Panc1 (cell line): ENCODE results near the gene KIF21B. TPM values are rescaled to one million over a fixed set of nuclear protein-coding genes. Genes with fewer than 3 reads are reported as not detected.

ENCODE experiments used
- ATAC-seq: fragments of 200-7000 bp; cut with Tn5 transposase; 2 replicates; pipeline ENCODE4 v1.9.1; 2020; ENCODE audit warnings: mild to moderate bottlenecking, moderate library complexity
- Bru-seq: library from RNA; stranded (reverse); fragments of 400-500 nt; gene quantifications from one replicate; lab custom pipeline; 2021; lab: Mats Ljungman, UMichigan
- BruChase-seq, 2 experiments: library from RNA; stranded (reverse); fragments of 400-500 nt; gene quantifications; one replicate each; lab custom pipeline; 2021; lab: Mats Ljungman, UMichigan
- BruUV-seq: library from RNA; stranded (reverse); fragments of 400-500 nt; replicated peaks from 2 replicates; lab custom pipeline; 2021; lab: Mats Ljungman, UMichigan
- CTCF ChIA-PET: fragments of 300-600 bp; sonication (Branson Sonifier 250); formaldehyde crosslinking; loops from one replicate; lab custom pipeline; 2022; ENCODE audit warnings: antibody characterized with exemption; lab: Charles Lee
- POLR2A ChIA-PET: fragments of 300-600 bp; sonication (Branson Sonifier 250); formaldehyde crosslinking; loops from one replicate; lab custom pipeline; 2022; ENCODE audit warnings: antibody characterized with exemption; lab: Charles Lee
- DNase-seq: peaks from one replicate; pipeline ENCODE4 v3.0.0-alpha.2; 2010; ENCODE audit warnings: low read depth, low spot score
- H3K27ac ChIP-seq: 2 replicates; pipeline ENCODE4 v1.5.1; 2011; ENCODE audit warnings: mild to moderate bottlenecking, low read length, inconsistent platforms
- H3K27me3 ChIP-seq: fragments of 200-500 bp; sonication (Bioruptor generic); 2 replicates; pipeline ENCODE4 v1.6.0; 2014; ENCODE audit warnings: low read length, inconsistent platforms; ENCODE audit not compliant: control insufficient read depth, insufficient read depth
- H3K36me3 ChIP-seq: fragments of 200-500 bp; sonication (Bioruptor generic); 2 replicates; pipeline ENCODE4 v1.5.1; 2014; ENCODE audit warnings: inconsistent platforms, mild to moderate bottlenecking, low read length, moderate library complexity; ENCODE audit not compliant: control insufficient read depth, insufficient read depth
- H3K4me1 ChIP-seq: 2 replicates; pipeline ENCODE4 v1.5.1; 2011; ENCODE audit warnings: inconsistent platforms, mild to moderate bottlenecking, low read length, moderate library complexity; ENCODE audit not compliant: control insufficient read depth, insufficient read depth
- H3K4me3 ChIP-seq, 2 experiments: 2 replicates each; pipeline ENCODE4 v1.5.1; 2011 to 2012; ENCODE audit warnings: low read depth in 2 of 2, low read length in 2 of 2, mild to moderate bottlenecking in 2 of 2, inconsistent platforms in 1 of 2, moderate library complexity in 1 of 2
- H3K9me3 ChIP-seq: fragments of 200-500 bp; sonication (Bioruptor generic); 2 replicates; pipeline ENCODE4 v1.5.1; 2014; ENCODE audit warnings: low read depth, mild to moderate bottlenecking, inconsistent platforms, low read length, moderate library complexity; ENCODE audit not compliant: control insufficient read depth, insufficient read depth
- CTCF ChIP-seq: fragments of 450-650 bp; IDR thresholded peaks from 2 replicates; pipeline ENCODE4 v1.5.1; 2017; ENCODE audit warnings: mild to moderate bottlenecking
- POLR2AphosphoS5 ChIP-seq: IDR thresholded peaks from 2 replicates; pipeline ENCODE4 v1.6.1; 2012; ENCODE audit warnings: mild to moderate bottlenecking, low read depth, low read length, moderate library complexity
- REST ChIP-seq, 2 experiments: IDR thresholded peaks; 2 replicates each; pipeline ENCODE4 v1.6.1; 2011 to 2012; ENCODE audit warnings: low read depth in 2 of 2, control low read depth in 1 of 2, low read length in 1 of 2, mild to moderate bottlenecking in 1 of 2, moderate library complexity in 1 of 2; ENCODE audit not compliant: insufficient read depth in 1 of 2
- SIN3A ChIP-seq: IDR thresholded peaks from 2 replicates; pipeline ENCODE4 v1.6.1; 2012; ENCODE audit warnings: low read depth, mild to moderate bottlenecking, low read length, moderate library complexity, borderline replicate concordance; ENCODE audit not compliant: insufficient read depth
- TCF7L2 ChIP-seq: IDR thresholded peaks from 2 replicates; pipeline ENCODE4 v1.6.1; 2011; ENCODE audit warnings: mild to moderate bottlenecking, low read depth, low read length, inconsistent platforms
- in situ Hi-C: cut with HindIII; loops from 2 replicates; pipeline ENCODE4 v1.10.0; 2016; ENCODE audit warnings: low sequenced_read_pairs, low pct_unique_long_range_greater_than_20kb
- intact Hi-C: fragments of 100-400 bp; cut with micrococcal nuclease; formaldehyde crosslinking; loops from one replicate; pipeline ENCODE4 v1.10.0; 2022; ENCODE audit not compliant: unreplicated experiment
- long read RNA-seq: library from polyadenylated mRNA; unstranded; transcript quantifications from one replicate; pipeline ENCODE4 v2.0.0, GENCODE V29; 2021; ENCODE audit not compliant: unreplicated experiment
- polyA plus RNA-seq: library from polyadenylated mRNA; unstranded; fragments of >200 nt; gene quantifications from one replicate; pipeline ENCODE4 v1.2.1, GENCODE V29; 2012; ENCODE audit warnings: missing spikeins; ENCODE audit not compliant: insufficient read length
- total RNA-seq: library from RNA; stranded (reverse); gene quantifications from one replicate; pipeline ENCODE4 v1.2.1, GENCODE V29; 2021; ENCODE audit not compliant: unreplicated experiment

Gene KIF21B, protein sequence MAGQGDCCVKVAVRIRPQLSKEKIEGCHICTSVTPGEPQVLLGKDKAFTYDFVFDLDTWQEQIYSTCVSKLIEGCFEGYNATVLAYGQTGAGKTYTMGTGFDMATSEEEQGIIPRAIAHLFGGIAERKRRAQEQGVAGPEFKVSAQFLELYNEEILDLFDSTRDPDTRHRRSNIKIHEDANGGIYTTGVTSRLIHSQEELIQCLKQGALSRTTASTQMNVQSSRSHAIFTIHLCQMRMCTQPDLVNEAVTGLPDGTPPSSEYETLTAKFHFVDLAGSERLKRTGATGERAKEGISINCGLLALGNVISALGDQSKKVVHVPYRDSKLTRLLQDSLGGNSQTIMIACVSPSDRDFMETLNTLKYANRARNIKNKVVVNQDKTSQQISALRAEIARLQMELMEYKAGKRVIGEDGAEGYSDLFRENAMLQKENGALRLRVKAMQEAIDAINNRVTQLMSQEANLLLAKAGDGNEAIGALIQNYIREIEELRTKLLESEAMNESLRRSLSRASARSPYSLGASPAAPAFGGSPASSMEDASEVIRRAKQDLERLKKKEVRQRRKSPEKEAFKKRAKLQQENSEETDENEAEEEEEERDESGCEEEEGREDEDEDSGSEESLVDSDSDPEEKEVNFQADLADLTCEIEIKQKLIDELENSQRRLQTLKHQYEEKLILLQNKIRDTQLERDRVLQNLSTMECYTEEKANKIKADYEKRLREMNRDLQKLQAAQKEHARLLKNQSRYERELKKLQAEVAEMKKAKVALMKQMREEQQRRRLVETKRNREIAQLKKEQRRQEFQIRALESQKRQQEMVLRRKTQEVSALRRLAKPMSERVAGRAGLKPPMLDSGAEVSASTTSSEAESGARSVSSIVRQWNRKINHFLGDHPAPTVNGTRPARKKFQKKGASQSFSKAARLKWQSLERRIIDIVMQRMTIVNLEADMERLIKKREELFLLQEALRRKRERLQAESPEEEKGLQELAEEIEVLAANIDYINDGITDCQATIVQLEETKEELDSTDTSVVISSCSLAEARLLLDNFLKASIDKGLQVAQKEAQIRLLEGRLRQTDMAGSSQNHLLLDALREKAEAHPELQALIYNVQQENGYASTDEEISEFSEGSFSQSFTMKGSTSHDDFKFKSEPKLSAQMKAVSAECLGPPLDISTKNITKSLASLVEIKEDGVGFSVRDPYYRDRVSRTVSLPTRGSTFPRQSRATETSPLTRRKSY (N-terminal part only)
- total RNA-seq = 0.46 TPM
- 0.33 TPM for polyA plus RNA-seq
- percentile 19 among the genes with signal in this experiment for Bru-seq, nascent RNA
- BruChase-seq, experiment 1, labeled RNA remaining after a 2-hour chase = percentile 17 among the genes with signal in this experiment
- percentile 20 among the genes with signal in this experiment for BruChase-seq, experiment 2, labeled RNA remaining after a 6-hour chase
- long read RNA-seq, partial matches to known transcripts = 1 of 2 reads
- long read RNA-seq, other reads (novel, unspliced or antisense) = 1 of 2 reads

DNA sequence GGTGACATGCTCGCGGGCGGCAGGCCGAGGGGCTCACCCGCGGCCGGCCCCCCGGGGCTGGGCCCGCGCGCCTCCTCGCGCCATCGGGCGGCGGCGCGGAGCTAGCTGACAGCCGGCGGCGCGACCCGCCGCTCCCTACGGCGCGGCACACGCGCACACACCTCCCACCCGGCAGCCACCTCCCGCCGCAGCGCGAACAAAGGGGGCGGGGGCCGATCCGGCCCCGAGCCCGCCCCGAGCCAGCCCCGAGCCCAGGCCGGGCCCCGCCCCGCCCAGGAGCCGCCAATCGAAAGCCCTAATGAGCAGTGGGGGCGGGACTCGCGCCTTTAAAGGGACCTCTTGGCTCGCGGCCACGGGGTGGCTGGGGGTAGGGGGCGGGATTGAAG, at the start of gene KIF21B:
Gene KIF21B, minus strand, starts transcription at position 198 of the 386 bp plus-strand sequence. CDS start 331 bp downstream, outside the sequence.
- Histone ChIP-seq H3K4me1 (no peaks in the 10 kb centered on the region), H3K36me3 (no peaks in the 10 kb centered on the region), H3K27ac (no peak within 1 kb of the TSS), H3K9me3 (no peaks in the 10 kb centered on the region), H3K27me3 (peaks cover 7% of the 10 kb centered on the region; the same call in 1 of the 2 replicates), H3K4me3 (peak within 1 kb of the TSS in 1 of 2 experiments; percentile 34; a peak in 2 of 4 replicates)
- in situ Hi-C loops (no loop called here), intact Hi-C loops (no loop called here)
- ChIA-PET CTCF (no interaction called here), POLR2A (no interaction called here)
- DNase-seq (no peak), ATAC-seq (peak; percentile 90)
- TF ChIP-seq TCF7L2 (no peak), REST (IDR thresholded peaks at IDR 0.05; ENCODE audit: insufficient read depth in 1 of 2, low read depth in 2 of 2, low read length in 1 of 2) (no peak), SIN3A (no peak), CTCF (no peak), POLR2AphosphoS5 (no peak)
- no TSS peak for BruUV-seq

- in situ Hi-C loops (no loop called here), intact Hi-C loops (no loop called here)
- TF ChIP-seq POLR2AphosphoS5 (no peak), TCF7L2 (no peak), SIN3A (no peak), CTCF (no peak), REST (IDR thresholded peaks at IDR 0.05; ENCODE audit: insufficient read depth in 1 of 2, low read depth in 2 of 2, low read length in 1 of 2) (no peak)
- ChIA-PET POLR2A (no interaction called here), CTCF (interaction anchor here (0.6 kb wide), 1 partner anchor 64 kb away, joined by 8 read pairs; no protein-coding TSS in a partner anchor)
- no TSS peak for BruUV-seq
- ATAC-seq = no peak
- Histone ChIP-seq H3K36me3 (no peaks in the 10 kb centered on the region), H3K4me3 (no peak overlapping the region), H3K27me3 (0 out of 2 replicates have a peak, but pooled peaks cover 5% of the 10 kb centered on the region), H3K27ac (no peak overlapping the region), H3K9me3 (no peaks in the 10 kb centered on the region), H3K4me1 (no peaks in the 10 kb centered on the region)
- DNase-seq = no peak
Measured at GRCh38 chr1:201072922-201073321, 49.4 kb upstream of the KIF21B start.
